Activated T-cell treated with anti-CD3 and anti-CD28 coated beads for 24 hours (primary cell): ENCODE data around the gene GABPB2.

Source experiments
- DNase-seq: peaks from one replicate; pipeline ENCODE4 v3.0.0-alpha.2; 2020; ENCODE audit warnings: low read depth

The GABPB2 gene

DNA sequence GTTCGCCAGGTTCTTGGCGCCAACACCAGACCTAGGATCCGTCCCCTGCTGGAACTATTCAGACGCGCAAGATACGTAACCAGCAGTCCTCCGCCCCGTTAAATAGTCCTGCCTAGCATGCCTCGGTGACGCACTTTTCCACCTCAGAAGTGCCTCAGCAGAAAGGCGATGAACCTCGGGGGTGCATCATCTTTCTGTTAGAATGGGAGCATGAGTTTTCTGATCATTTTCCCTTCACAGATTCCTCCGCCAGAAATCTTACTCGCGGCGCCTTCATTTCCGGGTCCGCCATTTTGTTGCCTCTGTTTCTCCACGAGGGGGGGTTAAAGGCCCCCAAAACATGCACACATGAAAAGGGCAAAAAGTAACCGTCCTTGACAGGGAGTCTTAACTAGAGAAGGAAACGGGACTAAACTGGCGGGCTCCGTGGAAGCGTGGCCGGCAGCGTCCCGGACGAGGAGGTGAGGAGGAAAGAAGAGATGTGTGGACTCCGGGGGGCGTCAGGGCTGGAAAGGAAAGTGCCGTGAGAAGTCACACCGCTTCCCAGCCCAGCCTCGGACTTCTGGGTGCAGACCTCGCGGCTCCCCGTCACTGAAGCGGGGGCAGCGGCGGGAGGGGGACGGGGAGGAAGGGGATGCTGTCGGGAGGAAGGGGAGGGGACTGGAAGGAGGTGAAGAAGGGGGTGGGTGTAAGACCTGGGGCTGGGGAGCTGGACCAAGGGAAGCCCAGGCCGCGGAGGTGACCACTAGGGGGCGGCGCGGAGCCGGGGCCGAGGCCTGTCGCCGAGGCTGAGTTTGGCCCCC is at the start of gene GABPB2:
GABPB2 (plus strand) TSS at position 288 of the 803 bp plus-strand sequence. CDS start 17,429 bp downstream, outside the sequence.
- peak; percentile 82 for DNase-seq

DNA sequence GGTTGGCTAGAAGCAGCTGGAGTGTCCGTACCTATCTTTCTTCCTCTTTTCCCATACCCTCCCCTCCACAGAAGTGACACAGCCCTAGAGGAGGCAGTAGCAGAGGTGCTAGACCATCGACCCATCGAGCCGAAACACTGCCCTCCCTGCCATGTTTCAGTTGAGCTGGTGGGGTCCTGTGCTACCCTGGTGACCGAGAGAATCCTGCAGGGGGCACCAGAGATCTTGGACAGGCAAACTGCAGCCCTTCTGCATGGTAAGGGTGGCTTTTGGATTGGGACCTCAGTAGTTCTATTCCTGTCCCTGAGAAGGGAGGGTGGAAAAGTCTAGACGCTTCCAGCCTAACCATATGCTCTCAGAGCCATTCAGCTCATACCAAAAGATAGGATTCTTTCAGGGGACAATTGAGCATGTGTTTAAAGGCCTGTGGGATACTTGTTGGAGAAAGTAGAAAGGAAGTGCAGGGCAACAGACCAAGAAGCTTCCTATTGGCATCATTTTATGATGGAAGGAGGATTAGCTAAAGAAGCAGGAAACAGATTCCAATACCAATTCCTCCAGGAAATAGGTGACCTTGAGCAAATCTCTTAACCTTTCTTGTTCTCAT is 45.9 kb upstream of the GABPB2 start:
- peak; percentile 76 for DNase-seq

DNA sequence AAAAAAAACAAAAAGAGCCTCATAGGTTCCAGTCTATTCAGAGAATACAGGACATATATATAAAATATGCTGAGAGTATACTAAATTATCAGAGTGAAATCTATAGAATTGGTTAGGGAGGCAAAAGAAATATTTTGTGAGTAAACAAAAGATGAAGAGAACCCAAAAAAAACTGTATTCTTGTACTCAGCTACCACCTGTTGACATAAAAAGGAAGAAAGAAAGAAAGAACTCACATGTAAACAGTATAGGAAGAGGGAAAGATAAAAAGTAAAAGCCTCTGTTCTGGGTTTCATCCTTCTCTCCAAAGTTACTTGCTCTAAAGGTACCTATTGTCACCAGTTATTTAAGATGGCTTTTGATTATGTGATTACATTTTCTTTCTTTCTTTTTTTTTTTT is 44.1 kb upstream of the GABPB2 start:
- DNase-seq = no peak

DNA sequence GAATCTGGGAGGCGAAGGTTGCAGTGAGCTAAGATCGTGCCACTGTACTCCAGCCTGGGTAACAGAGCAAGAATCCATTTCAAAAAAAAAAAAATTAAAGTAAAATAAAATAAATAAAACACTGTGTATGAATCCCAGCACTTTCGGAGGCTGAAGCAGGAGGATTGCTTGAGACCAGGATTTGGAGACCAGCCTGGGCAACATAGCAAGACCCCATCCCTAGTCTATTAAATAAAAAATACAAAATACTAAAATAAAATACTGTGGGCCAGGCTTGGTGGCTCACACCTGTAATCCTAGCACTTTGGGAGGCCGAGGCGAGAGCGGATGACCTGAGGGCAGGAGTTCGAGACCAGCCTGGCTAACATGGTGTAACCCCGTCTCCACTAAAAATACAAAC is 38.4 kb upstream of the GABPB2 start:
- no peak for DNase-seq

DNA sequence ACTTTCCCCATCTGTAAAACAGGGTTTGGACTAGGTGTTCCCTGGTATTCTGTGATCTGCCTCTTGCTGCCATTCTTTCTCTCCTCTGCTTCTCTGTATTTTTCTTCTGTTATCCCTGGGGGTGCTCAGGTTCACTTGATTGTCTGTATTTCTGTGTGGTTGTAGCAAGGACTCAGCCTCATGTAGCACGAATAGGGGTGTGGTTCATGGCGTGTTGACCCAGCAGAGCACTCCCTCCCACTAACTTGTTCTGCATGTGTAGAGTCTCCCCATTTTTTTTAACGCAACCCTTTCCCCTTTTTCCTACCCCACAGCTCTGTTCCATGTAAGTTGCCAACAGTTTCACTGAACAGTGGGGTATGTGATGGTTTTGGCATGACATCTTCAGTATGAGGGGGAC is 35.4 kb upstream of the GABPB2 start:
- DNase-seq = no peak

DNA sequence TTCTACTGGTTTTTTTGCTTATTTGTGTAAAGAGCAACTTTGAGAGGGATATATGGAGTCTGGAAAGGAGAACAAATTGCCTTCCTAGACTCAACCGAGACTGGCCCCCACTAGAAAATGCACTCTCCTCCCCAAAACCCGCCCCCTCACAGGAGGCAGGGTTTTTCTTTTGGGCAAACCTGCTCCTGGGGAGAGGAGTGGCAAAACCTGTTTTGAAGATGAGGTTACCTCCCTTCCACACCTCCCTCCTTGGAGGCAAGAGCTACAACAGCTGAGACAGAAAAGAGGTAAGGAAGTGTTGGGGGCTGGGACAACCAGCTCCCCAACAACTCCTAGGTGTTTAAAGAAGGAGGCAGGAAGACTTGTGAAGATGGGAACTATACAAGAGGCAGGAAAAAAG is 34.2 kb upstream of the GABPB2 start, which contains the start of gene BNIPL:
BNIPL (plus strand) TSS at position 231 of the 400 bp plus-strand sequence; CDS start at position 371, 140 bp downstream.
- no peak for DNase-seq

DNA sequence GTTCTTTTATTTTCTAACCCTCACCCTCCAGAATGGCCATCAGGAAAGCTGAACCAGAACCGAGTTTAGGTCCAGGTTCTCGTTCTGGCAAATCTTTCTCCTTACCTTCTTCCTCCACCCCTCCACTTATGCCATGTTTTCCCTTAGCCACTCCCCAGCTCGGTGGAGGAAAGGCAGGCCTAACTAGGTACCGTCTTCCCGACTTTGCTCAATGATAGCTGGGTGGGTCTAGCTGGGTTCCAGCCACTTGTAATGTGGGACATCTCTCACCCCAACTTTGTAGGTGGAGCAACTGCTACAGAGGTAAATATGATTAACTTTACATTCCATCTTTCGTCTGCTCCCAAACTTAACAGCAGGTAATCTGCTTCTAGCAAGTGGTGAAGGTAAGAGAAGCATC is 33.5 kb upstream of the GABPB2 start:
- no peak for DNase-seq

DNA sequence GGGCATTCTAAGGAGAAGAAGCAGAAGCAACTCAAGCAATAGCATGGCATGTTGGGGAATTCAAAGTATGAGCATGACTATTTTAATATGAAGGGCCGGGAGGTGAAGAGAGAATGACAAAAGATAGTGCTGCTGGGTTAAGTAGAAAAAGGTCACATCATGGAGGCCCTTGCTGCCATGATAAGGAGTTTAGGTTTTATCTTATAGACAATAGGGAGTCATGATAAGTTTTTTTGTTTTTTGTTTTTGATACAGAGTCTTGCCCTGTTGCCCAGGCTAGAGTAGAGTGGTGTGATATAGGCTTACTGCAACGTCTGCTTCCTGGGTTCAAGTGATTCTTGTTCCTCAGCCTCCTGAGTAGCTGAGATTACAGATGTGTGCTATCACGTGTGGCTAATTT is 31.0 kb upstream of the GABPB2 start:
- DNase-seq = no peak

DNA sequence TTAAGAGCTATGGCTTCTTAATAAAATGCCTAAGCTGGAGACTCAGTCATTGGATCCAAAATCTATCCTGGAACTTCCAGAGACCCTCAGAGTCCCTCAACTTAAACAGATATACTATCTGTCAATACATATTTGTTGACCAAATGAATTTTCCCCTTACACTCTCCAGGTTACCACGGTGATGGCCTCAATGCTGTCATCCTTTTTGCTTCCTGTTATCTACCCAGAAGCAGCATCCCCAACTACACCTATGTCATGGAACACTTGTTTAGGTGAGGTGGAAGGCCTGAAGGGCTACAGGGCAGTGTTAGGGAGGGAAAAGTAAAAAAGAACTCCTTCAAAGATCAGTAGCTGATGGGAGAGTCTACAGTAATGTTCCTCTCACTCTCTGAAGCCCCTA is 27.4 kb upstream of the GABPB2 start:
- DNase-seq = no peak

DNA sequence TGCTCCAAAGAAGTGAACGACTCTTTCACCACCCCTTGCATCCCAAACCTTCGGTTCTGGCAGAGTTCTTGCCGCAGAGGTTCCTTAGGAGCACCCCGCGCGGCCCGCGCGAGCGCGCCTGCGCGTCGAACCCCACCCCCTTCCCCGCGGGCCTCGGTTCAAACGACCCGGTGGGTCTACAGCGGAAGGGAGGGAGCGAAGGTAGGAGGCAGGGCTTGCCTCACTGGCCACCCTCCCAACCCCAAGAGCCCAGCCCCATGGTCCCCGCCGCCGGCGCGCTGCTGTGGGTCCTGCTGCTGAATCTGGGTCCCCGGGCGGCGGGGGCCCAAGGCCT is 23.0 kb upstream of the GABPB2 start, which contains the start of gene C1orf56:
C1orf56 (plus strand) TSS at position 161 of the 334 bp plus-strand sequence; CDS start at position 258, 97 bp downstream.
- DNase-seq = peak; percentile 50

DNA sequence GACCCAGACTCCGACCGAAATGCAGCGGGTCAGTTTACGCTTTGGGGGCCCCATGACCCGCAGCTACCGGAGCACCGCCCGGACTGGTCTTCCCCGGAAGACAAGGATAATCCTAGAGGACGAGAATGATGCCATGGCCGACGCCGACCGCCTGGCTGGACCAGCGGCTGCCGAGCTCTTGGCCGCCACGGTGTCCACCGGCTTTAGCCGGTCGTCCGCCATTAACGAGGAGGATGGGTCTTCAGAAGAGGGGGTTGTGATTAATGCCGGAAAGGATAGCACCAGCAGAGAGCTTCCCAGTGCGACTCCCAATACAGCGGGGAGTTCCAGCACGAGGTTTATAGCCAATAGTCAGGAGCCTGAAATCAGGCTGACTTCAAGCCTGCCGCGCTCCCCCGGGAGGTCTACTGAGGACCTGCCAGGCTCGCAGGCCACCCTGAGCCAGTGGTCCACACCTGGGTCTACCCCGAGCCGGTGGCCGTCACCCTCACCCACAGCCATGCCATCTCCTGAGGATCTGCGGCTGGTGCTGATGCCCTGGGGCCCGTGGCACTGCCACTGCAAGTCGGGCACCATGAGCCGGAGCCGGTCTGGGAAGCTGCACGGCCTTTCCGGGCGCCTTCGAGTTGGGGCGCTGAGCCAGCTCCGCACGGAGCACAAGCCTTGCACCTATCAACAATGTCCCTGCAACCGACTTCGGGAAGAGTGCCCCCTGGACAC is 22.5 kb upstream of the GABPB2 start:
- no peak for DNase-seq

DNA sequence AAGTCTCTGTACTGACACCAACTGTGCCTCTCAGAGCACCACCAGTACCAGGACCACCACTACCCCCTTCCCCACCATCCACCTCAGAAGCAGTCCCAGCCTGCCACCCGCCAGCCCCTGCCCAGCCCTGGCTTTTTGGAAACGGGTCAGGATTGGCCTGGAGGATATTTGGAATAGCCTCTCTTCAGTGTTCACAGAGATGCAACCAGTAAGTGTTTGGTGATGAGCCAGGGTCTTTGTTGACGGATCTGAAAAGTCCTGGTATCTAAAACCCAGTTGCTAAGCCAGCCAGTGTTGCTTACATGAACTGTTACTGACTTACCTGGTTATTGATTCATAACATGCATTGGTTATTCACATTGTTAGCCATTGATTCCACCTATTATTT is 21.9 kb upstream of the GABPB2 start:
- DNase-seq = no peak

DNA sequence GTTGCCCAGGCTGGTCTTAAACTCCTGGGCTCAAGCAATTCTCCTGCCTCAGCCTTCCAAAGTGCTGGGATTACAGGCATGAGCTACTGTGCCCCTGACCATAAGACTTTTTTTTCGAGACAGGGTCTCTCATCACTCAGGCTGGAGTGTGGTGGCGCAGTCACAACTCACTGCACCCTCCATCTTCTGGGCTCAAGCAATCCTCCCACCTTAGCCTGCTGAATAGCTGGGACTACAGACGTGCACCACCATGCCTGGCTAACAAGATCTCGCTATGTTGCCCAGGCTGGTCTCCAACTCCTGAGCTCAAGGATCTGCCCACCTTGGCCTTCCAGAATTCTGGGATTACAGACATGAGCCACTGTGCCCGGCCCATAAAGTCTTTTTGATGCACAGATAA is 21.1 kb upstream of the GABPB2 start:
- DNase-seq = no peak

DNA sequence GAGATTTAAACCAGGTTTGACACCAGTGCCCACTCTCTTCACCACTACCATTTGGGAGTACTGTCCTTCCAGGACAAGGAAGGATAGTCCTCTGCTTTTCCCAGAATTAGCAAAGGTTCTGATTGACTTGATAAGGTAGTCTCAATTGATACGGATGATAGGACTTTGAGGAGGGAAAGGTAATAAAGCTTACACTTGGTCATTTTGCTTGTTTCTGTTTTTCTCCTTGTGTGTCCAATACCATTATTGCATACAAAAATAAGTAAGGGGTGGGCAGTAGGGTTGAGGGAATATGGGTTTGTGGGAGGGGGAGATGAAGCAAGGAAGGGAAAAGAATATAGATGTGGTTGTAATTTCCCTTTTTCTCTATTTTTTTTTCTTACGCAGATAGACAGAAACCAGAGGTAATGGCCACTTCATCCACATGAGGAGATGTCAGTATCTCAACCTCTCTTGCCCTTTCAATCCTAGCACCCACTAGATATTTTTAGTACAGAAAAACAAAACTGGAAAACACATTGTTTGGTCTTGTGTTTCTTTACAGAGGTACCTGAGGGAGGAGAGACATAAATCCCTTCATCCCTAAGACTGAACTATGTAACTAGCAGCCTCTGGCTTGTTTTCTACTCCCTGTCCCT is 20.4 kb upstream of the GABPB2 start:
- no peak for DNase-seq

DNA sequence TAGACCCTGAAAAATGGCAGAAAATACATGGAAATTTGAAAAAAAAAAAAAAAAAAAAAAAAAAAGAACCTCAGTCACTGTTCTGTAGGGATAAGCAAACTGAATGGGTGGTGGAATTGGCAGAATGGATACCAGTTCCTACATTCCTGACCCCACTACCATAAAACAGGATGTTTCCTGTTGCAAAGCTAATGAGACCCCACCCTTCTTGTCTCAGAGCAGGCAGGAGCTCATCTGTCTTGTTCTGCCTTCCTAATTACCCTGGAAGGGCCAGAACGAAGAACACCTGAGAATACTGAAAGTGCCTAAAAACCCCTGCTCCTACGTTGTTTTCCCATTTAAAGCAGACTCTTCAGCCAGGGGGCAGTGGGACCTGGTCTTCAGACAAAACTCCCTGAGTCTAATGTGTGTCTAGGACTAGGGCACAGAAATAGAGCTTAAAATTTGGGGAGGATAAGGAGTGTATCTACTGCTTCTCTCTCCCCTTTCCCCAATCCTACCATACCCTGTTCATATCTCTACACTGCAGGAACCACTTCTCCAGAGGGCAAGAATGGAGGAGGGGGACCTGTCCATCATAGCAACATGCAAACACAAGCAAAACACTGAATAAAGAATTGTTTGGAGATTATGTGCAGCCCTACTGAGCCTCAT is 19.1 kb upstream of the GABPB2 start:
- no peak for DNase-seq

DNA sequence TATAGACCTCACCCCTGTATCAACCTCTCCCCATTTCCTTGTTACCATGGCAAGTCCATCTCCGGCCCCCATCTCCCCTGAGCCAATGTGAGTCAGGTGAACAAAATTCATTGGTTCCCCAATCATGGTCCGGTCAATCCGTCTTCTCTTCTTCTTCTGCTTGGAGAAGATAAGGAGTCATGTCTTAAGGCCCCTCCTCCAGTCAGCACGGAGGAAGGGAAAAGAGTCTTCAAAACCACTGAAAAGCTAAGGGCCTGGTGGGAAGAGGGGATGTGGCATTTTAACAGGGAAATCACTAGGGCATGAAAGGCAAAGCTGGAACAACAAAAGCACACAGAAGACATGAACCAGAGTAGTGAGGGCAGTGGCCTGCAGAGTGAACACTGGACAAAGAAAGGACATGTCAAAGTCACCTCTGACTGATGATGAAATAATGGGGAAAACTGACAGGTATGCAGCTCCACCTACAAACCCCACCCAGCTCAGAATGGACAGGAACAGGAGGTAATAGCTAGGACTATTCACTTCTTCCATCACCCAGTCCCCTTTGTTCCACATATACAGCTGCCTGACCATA is 15.5 kb upstream of the GABPB2 start:
- no peak for DNase-seq

DNA sequence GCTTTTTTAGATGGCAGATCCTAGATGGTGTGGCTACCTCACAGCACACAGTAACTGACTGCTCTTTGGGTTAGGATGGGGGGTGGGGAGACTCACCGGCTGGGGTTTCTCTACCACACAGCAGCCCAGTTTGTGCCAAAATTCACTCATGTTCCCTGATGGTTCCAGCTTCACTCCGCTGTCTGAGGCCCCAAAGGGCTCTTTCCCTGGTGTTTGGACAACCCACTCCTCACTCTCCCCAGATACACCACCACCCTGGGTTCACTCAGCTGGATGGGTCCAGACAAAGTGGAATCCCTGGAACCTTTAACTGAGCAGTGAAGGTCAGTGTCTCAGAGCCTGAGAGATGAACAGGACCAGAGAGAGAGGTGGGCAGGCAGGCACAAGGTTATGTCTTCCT is 15.0 kb upstream of the GABPB2 start:
- no peak for DNase-seq

DNA sequence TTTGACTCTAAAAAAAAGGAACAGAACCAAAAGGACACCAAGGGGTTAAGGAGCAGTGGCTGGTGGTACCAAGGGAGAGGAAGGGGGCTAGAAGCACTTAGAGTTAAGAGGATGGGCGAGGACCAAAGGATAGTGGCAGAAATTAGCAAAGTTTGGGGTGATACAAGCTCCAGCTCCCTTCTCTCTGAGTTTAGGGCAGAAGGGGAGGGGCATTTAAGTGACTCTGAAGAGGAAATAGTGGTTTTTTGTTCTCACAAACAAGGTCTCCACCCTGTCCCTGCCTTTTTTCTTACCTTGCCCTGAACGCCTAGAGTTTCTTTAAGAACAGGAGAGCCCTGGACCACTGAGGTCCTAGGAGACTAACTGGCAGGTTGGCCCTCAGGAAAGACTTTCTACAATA is 14.4 kb upstream of the GABPB2 start:
- no peak for DNase-seq

DNA sequence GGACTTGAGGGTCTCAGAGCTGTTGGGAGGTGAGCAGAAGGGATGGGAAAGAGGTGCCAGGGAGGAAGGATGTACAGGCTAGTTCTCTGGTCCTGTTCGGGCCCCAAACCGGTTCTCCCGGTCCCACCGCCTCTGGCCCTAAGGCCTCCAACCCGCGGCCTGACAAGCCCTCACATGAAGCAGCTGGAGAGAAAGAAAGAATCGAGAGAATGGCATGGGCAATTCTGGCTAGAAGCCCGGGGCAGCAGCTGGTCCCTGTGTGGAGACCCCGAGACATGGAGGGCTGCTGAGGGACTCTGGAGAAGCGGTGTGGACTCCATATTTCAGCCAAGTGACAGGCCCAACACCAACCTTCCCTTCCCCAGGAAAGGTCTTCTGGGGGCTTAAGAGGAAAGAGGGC is 11.9 kb upstream of the GABPB2 start:
- DNase-seq = no peak

DNA sequence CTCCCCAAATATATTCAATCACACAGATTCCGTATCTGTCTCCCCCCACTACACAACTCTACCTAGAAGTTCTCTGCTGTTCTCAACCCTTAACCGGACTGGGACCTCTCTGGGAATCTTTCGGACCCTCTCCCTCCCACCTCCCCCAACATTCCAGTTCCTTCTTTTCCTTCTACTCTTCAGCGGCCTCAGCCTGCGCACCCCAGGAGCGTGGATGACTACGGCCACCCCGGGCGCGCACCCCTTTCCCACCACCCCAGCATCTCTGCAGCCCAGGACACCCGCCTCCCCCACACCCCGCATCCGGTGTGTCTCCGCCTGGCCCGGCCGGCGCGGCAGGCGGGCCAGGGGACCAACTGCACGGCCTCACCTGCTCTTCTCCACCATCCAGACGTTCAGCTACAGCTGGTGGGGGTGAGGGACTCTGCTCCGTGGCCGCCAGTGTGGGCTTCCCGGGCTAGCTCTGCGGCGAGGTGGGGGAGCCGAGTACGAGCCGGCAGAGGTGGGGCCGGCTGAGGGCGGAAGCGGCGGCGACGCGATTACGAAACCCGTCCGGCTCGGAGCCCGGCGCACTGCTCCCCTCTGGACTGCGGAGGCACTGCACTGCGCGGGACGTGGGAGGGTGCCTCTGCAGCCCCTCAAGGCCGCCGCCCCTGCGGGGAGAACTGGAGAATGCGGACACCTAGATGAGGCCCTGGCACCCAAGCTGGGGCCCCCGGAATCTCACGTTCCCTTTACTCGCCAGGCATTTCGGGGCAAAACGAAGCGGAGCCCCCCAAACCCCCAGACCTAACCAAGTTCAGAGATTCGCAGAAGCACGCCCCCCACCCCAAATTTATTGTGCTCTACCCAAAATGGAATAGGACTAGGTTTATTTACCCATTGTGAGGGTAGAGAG is 11.2 kb upstream of the GABPB2 start, which contains the start of gene CDC42SE1:
CDC42SE1 (minus strand) TSS at position 514 of the 898 bp plus-strand sequence. CDS start 3,892 bp downstream, outside the sequence.
- peak; percentile 75 for DNase-seq
